Renal cortex interstitium (tissue), 11 donors: ENCODE results near the gene MSLN. TPM values are rescaled to one million over a fixed set of nuclear protein-coding genes. Genes with fewer than 3 reads are reported as not detected.

Experiments
- DNase-seq, 11 donors: peaks; one replicate each; pipeline ENCODE4 v3.0.0-alpha.2; 2013; ENCODE audit warnings: low read depth in 9 of 11, low spot score in 4 of 11; ENCODE audit errors: extremely low read depth in 1 of 11
- polyA plus RNA-seq, 3 donors: library from polyadenylated mRNA; unstranded; fragments of 120-200 nt; gene quantifications; one replicate each; pipeline ENCODE4 v1.2.1, GENCODE V29; 2013; ENCODE audit not compliant: insufficient read length in 3 of 3

Gene MSLN
- polyA plus RNA-seq, 3 donors = 12.7 to 36.0 (median 18.1) TPM

- DNase-seq = no peak
Measured at GRCh38 chr16:782258-782657, 21.7 kb downstream of the MSLN start.

- peak in 1 of 11 donors; percentile 34 for DNase-seq
Measured at GRCh38 chr16:782766-783403, 22.4 kb downstream of the MSLN start.

- no peak for DNase-seq
Measured at GRCh38 chr16:783404-784161, 23.0 kb downstream of the MSLN start.

DNA sequence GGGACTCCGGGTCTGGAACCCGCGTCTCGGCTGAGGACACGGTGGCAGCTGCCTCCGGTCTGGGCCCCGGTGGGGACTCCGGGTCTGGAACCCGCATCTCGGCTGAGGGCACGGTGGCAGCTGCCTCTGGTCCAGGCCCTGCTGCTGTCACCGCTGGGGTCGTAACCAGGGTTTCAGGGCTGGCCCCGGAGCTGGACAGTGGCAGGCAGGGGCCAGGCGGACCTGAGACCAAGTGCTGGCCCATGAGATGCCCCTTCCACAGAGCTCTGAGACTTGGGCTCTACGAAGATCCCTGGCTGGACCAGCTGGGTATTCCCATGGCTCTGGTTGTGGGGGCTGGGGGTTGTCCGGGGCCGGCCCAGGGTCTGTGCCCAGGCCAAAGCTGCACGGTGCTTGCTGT, 23.9 kb downstream of the MSLN start:
- DNase-seq = no peak

DNA sequence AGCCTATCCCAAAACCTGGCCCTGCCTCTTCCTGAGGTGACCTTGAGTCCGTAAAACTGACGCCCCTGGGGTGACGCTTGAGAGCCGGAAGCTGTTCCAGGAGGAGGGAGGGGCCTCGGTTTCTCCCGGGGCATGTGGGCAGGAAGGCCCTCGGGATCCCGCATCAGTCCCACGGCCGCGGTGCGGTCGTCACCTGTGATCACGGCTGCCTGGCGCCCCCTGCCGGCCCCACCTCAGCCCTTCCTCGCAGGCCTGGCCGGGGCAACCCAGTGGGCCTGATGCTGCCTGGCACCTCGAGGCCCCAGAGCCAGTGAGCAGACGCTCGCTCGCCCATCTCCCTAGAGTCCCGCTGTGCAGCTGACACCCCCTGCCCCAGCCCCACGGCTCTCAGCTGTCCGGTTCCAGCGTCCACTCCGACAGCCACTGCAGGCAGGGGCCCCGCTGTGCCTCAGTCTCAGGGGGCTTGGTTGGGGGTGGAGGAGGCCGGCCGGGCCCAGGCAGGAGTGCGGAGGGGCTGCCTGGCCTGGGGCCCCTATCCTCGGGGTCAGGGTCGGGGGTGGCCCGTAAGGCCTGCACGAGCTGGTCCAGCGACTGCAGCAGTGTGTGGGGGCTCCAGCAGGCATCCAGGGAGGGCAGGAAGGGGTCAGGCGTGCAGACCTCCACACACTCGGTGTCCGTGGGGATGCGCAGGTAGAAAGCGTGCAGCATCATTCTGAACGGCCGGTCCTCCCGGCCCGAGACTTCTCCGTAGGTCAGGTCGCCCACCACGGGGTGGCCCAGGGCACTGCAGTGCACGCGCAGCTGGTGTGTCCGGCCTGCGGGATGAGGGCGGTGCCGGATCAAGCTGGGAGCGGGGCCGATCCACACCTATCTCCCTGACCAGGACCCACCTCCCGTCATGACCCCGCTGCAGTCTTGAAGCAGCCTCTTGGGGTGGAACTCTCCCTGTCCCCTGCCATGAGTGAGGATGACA, 25.3 kb downstream of the MSLN start:
- DNase-seq = no peak

DNA sequence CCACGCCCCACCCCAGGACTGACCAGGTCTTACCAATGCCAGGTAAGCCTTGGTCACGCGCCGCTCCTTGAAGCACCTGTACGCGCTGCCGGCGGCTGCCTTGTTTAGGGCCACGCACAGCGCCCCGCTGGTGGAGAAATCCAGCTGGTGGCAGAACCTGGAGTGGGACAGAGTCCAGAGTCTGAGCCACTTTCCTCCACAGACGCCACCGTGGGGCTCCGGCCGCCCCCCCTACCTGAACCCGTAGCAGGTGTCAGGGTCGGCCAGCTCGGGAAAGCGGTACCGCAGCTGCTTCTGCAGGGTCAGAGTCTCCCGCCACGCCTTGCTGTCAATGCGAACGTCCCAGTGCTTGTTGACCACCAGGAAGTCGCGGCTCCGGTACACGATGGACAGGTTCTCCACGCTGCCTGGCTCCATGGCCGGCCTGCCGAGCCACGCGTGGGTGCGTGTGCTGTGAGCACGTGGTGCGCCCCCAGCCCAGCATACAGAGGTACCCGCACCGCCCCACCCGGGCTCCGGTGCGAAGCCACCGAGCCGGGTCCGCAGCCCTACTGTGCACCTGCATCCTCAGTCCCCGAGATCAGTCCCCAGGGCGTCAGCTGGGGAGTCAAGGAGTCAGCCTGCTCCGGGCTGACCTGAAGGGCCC, 26.9 kb downstream of the MSLN start:
- DNase-seq = no peak

DNA sequence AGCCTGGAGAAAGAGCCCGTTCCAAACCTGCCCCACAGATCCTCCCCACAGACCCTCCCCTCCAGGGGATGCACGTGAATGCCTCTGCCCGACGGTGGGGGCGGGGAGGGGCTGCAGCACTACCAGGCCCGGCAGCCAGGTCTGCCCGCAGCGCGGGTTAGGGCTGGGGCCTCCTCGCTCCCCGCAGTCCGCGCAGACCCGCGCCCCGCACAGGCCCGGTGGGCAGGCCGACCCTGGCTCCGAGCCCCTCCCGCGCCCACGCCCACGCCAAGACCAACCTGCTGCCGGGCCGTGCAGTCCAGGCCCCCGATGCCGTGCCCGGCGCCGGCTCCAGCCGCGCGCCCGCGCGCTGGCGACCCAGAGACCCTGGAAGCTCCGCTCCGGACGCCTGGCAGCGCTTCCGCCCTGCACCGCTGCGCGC, 27.5 kb downstream of the MSLN start, which contains the start of gene RPUSD1:
Gene RPUSD1 (minus strand): TSS at position 404 of the 421 bp plus-strand sequence. CDS start 644 bp downstream, outside the sequence.
- DNase-seq = no peak

DNA sequence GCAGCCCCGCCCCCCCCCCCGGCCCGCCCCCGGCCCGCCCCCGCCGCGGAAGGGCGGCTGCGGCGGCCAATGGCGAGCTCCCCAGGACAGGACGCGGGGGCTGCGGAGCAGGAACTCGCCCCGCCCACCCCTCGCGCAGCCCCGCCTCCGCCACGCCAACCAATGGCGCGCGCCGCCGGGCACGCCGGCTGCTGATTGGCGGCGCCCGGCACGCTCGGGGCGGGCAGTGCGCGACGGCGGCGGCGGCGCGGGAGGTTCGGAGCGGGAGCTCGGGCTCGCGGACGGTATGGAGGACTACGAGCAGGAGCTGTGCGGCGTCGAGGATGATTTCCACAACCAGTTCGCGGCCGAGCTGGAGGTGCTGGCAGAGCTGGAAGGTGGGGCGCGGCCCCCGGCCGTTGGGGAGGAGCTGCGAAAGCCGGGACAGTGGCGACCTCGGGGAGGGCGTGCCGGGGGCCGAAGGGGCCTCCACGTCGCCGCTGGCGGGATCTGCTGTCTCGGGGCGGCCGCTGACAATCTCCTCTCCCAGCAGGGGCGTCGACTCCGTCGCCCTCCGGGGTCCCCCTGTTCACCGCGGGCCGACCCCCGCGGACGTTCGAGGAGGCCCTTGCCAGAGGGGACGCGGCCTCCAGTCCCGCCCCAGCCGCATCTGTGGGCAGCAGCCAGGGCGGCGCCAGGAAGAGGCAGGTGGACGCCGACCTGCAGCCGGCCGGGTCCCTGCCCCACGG, 28.0 kb downstream of the MSLN start, which contains the start of gene CHTF18:
Gene CHTF18 (plus strand): TSS at position 222 of the 728 bp plus-strand sequence. CDS start 65 bp downstream, at position 287.
- DNase-seq = peak; percentile 59 to 91 (median 87)

GRCh38 chr16:789191-789850, 28.8 kb downstream of the MSLN start:
- no peak for DNase-seq

DNA sequence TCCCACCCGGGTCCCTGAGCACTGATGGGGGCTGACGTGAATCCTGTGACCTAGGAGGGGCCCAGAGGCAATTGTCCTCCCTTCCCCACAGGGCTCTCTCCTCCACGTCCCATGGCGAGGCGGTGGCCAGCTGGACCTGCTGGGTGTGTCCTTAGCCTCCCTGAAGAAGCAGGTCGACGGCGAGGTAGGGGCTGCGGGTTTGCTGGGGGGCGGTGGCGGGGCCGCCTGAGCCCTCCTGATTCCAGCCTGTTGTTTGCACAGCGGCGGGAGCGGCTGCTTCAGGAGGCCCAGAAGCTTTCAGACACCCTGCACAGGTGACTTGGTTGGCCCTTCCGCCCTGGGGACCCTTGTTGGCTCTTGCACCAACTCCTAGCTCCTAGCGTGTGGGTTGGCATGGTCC, 29.6 kb downstream of the MSLN start:
- no peak for DNase-seq

- no peak for DNase-seq
Measured at GRCh38 chr16:791131-791530, 30.6 kb downstream of the MSLN start.

GRCh38 chr16:792221-792995, 31.9 kb downstream of the MSLN start:
- no peak for DNase-seq

GRCh38 chr16:793414-793813, 32.9 kb downstream of the MSLN start:
- DNase-seq = no peak

DNA sequence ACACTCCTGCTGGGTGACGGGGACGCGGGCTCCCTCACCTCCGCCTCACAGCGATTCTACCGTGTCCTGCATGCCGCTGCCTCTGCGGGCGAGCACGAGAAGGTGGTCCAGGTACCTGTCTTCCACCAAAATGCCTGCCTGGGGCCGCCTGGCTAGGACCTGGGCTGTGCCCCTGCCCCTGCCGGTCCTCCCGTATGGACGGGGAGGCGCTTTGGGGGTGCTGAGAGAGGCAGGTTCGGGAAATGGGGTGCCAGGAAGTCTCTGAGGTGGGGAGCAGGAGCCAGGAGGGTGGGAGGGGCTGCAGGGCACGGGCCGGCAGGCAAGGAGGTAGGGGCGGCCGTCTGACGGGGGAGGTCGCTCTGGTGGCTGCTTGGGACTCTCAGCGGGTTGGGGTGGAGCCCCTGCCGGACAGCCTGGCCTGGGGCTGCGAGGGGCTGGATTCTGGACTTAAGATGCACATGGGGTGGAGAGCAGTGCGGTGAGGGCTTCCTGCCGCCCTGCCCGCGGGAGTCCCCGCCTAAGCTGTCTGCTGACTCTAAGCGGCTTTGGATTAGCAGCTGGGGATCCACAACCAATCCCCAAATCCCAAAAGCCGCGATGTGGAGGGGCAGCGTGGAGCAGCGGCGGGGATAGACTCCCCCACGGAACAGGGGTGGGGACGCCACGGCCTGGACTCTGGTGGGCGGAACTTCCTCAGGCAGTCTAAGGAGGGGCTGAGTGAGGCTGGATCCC, 33.7 kb downstream of the MSLN start:
- DNase-seq = no peak

DNA sequence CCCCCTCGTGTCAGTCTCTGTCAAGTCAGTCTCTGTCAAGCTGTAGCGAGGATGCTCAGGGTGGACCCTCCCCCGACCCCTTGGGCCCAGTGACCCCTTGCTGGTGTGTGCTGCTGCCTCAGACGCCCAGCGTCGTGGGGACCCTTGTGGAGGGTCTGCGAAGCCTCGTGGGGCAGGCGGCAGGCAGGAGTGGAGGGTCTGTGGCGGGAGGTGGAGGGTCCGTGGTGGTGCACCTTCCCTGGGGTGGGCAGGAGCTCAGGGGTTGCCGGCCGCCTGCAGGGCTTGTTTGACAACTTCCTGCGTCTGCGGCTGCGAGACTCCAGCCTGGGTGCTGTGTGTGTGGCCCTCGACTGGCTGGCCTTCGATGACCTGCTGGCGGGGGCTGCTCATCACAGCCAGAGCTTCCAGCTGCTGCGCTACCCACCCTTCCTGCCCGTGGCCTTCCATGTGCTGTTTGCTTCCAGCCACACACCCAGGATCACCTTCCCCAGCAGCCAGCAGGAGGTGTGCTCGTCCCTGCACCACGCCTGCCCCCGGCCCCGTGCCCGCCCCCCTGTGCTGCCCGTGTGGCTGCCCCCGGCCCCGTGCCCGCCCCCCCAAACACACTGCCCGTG, 34.4 kb downstream of the MSLN start:
- no peak for DNase-seq
